GM13976 (cell line): ENCODE results near the gene DROSHA.
"Not testable (repeated sequence)": the region's sequence is repeated elsewhere in the genome, so short reads cannot be mapped to it uniquely, and the experiment has no call there.

Experiments
- DNase-seq: peaks from one replicate; pipeline ENCODE4 v3.0.0; 2012; ENCODE audit warnings: low spot score
- in situ Hi-C: fragments of 300-500 bp; cut with MboI; formaldehyde crosslinking; loops from one replicate; pipeline ENCODE4 v1.12.0; 2022; ENCODE audit warnings: low sequenced_read_pairs, mixed read lengths, inconsistent platforms; ENCODE audit not compliant: unreplicated experiment
- TF ChIP-seq, protein P1 (sequence below): IDR thresholded peaks from 2 replicates; pipeline ENCODE4 v1.5.1; 2012; ENCODE audit warnings: borderline replicate concordance, mild to moderate bottlenecking; ENCODE audit not compliant: insufficient read depth; ENCODE audit errors: extremely low read depth, missing control alignments, control extremely low read depth

Gene DROSHA

DNA sequence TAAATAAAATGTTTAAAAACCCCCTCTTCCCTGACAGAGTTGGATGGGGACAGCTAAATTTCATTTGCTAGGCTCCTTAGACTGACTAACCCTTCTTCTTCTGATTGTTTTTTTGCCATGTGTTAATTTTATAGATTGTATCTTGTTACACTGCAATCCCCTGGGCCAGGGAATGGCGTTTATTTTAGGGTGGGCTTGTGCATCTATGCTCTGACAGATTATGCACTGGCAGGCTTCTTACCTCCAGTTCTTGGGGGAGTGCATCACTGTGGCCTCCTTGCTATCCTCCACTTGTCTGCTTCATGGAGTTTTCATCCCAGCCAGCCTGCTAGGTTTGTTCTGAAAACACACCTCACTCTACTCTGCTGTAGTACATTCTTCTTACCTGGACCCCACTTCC is 159.8 kb downstream of the DROSHA start:
- in situ Hi-C loops: no loop called here
- TF ChIP-seq, protein P1, sequence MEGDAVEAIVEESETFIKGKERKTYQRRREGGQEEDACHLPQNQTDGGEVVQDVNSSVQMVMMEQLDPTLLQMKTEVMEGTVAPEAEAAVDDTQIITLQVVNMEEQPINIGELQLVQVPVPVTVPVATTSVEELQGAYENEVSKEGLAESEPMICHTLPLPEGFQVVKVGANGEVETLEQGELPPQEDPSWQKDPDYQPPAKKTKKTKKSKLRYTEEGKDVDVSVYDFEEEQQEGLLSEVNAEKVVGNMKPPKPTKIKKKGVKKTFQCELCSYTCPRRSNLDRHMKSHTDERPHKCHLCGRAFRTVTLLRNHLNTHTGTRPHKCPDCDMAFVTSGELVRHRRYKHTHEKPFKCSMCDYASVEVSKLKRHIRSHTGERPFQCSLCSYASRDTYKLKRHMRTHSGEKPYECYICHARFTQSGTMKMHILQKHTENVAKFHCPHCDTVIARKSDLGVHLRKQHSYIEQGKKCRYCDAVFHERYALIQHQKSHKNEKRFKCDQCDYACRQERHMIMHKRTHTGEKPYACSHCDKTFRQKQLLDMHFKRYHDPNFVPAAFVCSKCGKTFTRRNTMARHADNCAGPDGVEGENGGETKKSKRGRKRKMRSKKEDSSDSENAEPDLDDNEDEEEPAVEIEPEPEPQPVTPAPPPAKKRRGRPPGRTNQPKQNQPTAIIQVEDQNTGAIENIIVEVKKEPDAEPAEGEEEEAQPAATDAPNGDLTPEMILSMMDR: no peak

DNA sequence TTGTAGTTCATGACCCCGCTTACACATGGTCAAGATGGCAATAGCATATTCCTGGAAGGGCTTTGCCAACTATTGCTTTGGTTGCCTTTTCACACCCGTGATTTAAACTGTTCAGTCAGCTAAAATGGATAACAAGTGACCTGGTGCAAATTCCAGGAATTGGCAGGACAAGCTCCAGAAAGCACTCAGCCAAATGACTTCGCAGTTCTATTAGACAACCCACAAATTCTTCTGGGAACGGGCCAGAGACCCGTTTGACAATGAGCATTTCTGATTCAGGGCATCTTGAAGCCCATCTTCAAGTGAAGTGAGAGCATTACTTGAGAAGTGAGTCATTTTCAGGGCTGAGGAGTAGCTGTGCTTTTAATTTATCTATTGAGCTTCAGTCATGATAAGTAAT is 165.0 kb downstream of the DROSHA start:
- TF ChIP-seq, protein P1: no peak
- DNase-seq: no peak
- in situ Hi-C loops: no loop called here

More for the DNA sequence above, 159.8 kb downstream of the DROSHA start:
- DNase-seq: no peak

DNA sequence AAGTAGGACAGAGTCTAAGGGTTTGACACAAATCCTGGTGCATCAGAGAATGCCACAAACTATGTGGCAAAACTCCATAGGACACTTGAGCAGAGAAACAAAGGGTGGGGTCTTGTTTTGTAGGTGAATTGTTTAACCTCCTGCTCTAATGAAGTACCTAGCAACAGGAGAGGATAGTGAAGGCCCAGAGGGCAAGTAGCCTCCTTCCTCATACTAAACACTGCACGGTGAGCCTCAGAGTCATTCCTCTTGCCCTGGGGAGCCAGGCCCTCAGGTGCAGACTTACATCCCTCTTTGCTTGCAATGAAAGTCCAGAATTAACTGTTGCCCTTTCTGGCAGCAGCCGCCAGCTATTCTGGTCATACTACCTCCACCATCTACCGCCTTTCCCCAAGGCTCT is 166.1 kb downstream of the DROSHA start:
- DNase-seq: no peak
- TF ChIP-seq, protein P1: no peak
- in situ Hi-C loops: no loop called here

DNA sequence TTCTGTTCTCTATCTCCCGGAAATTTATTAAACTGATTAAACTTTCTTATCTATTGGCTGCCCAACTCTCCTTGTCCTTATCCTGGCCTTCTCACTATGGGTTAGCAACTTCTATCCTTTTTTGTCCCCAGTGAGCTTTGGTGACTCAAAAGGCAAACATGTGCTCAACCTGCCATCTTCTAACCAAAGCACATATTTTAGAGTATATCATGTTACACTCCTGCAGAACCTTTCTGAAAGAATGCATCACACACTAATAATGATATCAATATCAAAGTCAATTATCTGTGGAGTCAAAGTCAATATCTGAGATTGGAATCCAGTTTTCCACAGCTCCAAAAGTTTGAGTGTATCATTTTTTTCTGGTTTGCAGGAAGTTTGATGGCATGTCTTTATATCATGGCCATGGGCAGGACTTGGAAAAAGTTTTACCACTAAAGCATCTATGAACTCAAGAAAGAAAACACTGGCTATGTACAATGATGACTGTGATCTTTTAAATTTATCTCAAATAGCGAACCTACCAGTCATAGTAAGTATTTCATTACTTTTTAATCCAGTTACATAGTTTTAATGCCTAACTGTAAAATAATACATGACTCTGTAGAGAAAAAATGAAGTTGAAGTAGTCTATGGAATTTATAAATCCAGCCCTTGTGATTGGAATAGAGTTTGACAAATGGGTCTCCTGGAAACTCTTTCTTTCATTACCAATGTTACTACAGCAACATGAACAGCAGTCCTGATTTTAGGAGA is 166.8 kb downstream of the DROSHA start:
- in situ Hi-C loops: no loop called here
- TF ChIP-seq, protein P1: no peak
- no peak for DNase-seq

DNA sequence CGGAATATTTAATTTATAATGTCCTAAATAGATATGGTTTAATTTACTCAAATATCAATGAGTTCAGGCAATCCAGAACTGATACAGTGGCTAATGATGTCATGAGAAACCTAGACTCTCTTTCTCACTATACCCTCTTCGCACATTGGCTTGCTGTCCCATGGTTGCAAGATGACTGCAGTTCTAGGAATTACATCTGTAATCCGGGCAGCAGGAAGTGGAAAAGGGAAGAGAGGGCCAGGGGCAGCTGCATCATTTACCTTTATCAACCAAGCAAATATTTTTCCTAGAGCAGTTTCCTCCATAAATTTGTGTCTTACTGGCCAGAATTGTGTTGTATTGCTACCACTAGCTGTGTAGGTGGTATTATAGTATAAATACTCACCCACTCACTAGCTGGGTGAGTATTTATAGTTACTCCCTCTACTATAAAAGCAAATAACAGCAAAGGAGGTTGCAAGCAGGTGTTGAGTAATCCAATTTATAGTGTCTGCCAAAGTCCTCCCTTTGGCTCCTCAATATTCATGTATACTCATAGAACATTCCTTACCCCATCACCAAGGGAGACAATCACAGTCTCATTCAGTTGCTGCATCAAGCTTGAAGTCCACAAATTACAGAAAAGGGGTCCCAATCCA is 168.8 kb downstream of the DROSHA start:
- DNase-seq: no peak
- TF ChIP-seq, protein P1: no peak
- in situ Hi-C loops: no loop called here

DNA sequence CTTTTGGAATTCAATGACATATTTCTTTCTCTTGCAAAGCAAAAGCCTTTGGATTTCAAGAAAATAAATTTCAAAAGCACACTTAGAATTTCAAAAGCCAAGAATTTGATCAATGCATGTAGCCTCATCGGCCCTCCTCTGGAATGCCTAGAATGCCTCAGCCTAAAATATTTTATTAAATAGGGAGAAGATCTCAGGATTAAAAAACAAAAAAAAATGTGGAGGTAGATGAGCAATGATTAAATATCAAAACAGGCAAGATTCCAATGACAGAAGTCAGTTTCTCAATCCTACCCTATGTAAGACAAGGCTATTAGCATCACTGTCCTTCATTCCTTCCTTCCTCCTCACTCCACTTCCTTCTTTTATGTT is 169.4 kb downstream of the DROSHA start:
- TF ChIP-seq, protein P1: no peak
- DNase-seq: no peak
- in situ Hi-C loops: no loop called here

DNA sequence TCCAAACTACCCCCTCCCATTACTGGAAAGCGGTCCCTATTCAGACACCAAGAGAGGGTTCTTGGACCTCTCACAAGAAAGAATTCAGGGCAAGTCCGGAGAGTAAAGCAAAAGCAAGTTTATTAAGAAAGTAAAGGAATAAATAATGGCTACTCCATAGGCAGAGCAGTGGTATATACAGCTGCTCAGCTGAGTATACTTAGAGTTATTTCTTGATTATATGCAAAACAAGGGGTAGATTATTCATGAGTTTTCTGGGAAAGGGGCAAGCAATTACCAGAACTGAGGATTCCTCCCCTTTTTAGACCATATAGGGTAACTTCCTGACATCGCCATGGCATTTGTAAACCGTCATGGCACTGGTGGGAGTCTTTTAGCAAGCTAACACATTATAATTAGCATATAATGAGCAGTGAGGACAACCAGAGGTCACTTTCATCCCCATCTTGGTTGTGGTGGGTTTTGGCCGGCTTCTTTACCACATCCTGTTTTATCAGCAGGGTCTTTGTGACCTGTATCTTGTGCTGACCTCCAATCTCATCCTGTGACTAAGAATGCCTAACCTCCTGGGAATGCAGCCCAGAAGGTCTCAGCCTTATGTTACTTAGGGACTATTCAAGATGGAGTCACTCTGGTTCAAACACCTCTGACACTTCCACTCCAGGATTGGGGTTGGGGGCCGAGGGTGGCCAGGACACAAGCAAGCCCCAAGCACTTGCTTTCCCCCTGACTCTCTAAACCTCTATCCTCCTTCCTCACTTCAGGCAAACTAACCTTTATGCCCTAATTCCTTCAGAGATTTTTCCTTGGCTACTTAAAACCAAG is 170.0 kb downstream of the DROSHA start:
- DNase-seq, in situ Hi-C loops: not testable (repeated sequence)
